IPS-20b (cell line): Measurements from ENCODE around the gene MINPP1.

ENCODE experiments used
- H3K27ac ChIP-seq: one replicate; pipeline ENCODE4 v1.5.1; 2013; ENCODE audit warnings: low read length
- H3K27me3 ChIP-seq: 2 replicates; pipeline ENCODE4 v1.6.1; 2013; ENCODE audit warnings: mild to moderate bottlenecking, low read length, inconsistent platforms; ENCODE audit not compliant: insufficient read depth
- H3K36me3 ChIP-seq: 2 replicates; pipeline ENCODE4 v1.6.1; 2013; ENCODE audit warnings: low read depth, mild to moderate bottlenecking, inconsistent platforms, low read length, moderate library complexity; ENCODE audit not compliant: insufficient read depth
- H3K4me1 ChIP-seq: 2 replicates; pipeline ENCODE4 v1.6.1; 2013; ENCODE audit warnings: mild to moderate bottlenecking, control low read depth, inconsistent platforms, low read length, moderate library complexity; ENCODE audit not compliant: insufficient read depth
- H3K4me3 ChIP-seq: 2 replicates; pipeline ENCODE4 v1.5.1; 2013; ENCODE audit warnings: mild to moderate bottlenecking, low read length, inconsistent platforms
- H3K9ac ChIP-seq: 2 replicates; pipeline ENCODE4 v1.6.1; 2013; ENCODE audit warnings: low read depth, mild to moderate bottlenecking, inconsistent platforms, low read length, moderate library complexity
- H3K9me3 ChIP-seq: 2 replicates; pipeline ENCODE4 v1.6.1; 2013; ENCODE audit warnings: mild to moderate bottlenecking, low read depth, low read length, inconsistent platforms; ENCODE audit not compliant: insufficient read depth

The MINPP1 gene

DNA sequence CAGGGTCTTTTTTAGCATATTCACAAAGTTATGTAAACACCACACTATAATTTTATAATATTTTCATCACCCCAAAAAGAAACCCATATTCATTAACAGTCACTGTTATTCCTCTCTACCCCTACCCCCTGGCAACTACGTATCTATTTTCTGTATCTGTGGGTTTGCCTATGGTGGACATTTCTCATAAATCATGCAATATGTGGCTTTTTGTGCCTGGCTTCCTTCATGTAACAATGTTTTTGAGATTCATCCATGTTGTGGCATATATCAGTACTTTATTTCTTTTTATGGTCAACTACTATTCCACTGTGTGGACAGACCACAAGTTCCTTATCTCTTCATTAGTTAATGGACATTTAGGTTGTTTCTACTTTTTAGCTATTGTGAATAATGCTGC is 95.9 kb downstream of the MINPP1 start:
- H3K9me3 ChIP-seq, result no peaks in the 10 kb centered on the region

More for the DNA sequence above, 95.9 kb downstream of the MINPP1 start:
- Histone ChIP-seq H3K27ac (no peak overlapping the region), H3K27me3 (no peaks in the 10 kb centered on the region), H3K4me3 (no peak overlapping the region), H3K9ac (no peak overlapping the region), H3K36me3 (no peaks in the 10 kb centered on the region), H3K4me1 (peaks cover 1% of the 10 kb centered on the region; the same call in 1 of the 2 replicates)
